WI38 (cell line): ENCODE results near the gene CCDC137.
A peak's percentile ranks its signal among the peaks of the same experiment; 100 is the strongest.

Experiments
- H3K4me3 ChIP-seq: 2 replicates; pipeline ENCODE4 v1.5.1; 2011; ENCODE audit warnings: low read depth, mild to moderate bottlenecking, control low read depth, low read length
- TF ChIP-seq, protein P1 (sequence below): IDR thresholded peaks from 2 replicates; pipeline ENCODE4 v1.5.1; 2012; ENCODE audit warnings: low read depth, mild to moderate bottlenecking, control low read depth, low read length

Gene CCDC137

GRCh38 chr17:81702934-81703746, 36.6 kb downstream of the CCDC137 start, which contains the start of gene MRPL12:
Gene MRPL12 (plus strand): TSS chr17:81703367. CDS start chr17:81703502, 135 bp downstream.
- H3K4me3 ChIP-seq: peak within 1 kb of the TSS; percentile 93
- TF ChIP-seq, protein P1, sequence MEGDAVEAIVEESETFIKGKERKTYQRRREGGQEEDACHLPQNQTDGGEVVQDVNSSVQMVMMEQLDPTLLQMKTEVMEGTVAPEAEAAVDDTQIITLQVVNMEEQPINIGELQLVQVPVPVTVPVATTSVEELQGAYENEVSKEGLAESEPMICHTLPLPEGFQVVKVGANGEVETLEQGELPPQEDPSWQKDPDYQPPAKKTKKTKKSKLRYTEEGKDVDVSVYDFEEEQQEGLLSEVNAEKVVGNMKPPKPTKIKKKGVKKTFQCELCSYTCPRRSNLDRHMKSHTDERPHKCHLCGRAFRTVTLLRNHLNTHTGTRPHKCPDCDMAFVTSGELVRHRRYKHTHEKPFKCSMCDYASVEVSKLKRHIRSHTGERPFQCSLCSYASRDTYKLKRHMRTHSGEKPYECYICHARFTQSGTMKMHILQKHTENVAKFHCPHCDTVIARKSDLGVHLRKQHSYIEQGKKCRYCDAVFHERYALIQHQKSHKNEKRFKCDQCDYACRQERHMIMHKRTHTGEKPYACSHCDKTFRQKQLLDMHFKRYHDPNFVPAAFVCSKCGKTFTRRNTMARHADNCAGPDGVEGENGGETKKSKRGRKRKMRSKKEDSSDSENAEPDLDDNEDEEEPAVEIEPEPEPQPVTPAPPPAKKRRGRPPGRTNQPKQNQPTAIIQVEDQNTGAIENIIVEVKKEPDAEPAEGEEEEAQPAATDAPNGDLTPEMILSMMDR: no peak

GRCh38 chr17:81703747-81704654, 37.5 kb downstream of the CCDC137 start:
- TF ChIP-seq, protein P1: no peak

GRCh38 chr17:81705518-81706231, 39.1 kb downstream of the CCDC137 start:
- TF ChIP-seq, protein P1: no peak
- H3K4me3 ChIP-seq: no peak overlapping the region

More at GRCh38 chr17:81703747-81704654, 37.5 kb downstream of the CCDC137 start:
- peak overlapping the region; percentile 93 for H3K4me3 ChIP-seq

DNA sequence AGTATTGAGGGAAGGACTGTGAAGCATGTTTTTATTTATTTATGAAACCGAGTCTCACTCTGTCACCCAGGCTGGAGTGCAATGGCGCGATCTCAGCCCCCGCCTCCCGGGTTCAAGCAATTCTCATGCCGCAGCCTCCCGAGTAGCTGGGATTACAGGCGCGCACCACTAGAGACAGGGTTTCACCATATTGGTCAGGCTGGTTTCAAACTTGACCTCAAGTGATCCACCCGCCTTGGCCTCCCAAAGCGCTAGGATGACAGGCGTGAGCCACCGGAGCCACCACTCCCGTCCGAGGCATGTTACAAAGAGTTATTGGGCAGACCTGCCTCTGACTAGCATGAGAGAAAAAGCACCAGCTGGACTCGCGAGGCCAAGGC, 39.7 kb downstream of the CCDC137 start:
- TF ChIP-seq, protein P1: no peak
- no peak overlapping the region for H3K4me3 ChIP-seq

- TF ChIP-seq, protein P1: no peak
- H3K4me3 ChIP-seq: no peak overlapping the region
Observed at GRCh38 chr17:81706757-81707624, 40.5 kb downstream of the CCDC137 start.
